SK-N-MC (cell line): ENCODE results near the gene WDR64.

ENCODE experiments used
- DNase-seq: peaks from one replicate; pipeline ENCODE4 v3.0.0-alpha.2; 2011; ENCODE audit warnings: low read depth, low spot score
- H3K27ac ChIP-seq: fragments of 200-600 bp; sonication (generic); 2 replicates; pipeline ENCODE4 v1.5.1; 2016; ENCODE audit warnings: mixed run types
- H3K36me3 ChIP-seq: fragments of 200-600 bp; sonication (generic); 2 replicates; pipeline ENCODE4 v1.6.1; 2017; ENCODE audit warnings: antibody characterized with exemption, low read length, mixed read lengths; ENCODE audit not compliant: insufficient read depth
- H3K4me3 ChIP-seq: fragments of 200-600 bp; sonication (generic); 2 replicates; pipeline ENCODE4 v1.5.1; 2016
- H3K9ac ChIP-seq: fragments of 200-600 bp; sonication (generic); 2 replicates; pipeline ENCODE4 v1.8.0; 2017; ENCODE audit warnings: mixed run types, mixed read lengths; ENCODE audit not compliant: insufficient read length
- H3K9me3 ChIP-seq: fragments of 200-600 bp; sonication (generic); 2 replicates; pipeline ENCODE4 v1.6.1; 2017; ENCODE audit warnings: low read depth, mild to moderate bottlenecking, antibody characterized with exemption, low read length, moderate library complexity, mixed read lengths
- EZH2 ChIP-seq: fragments of 200-600 bp; sonication (generic); IDR thresholded peaks from one replicate; pipeline ENCODE4 v1.6.1; 2017; ENCODE audit warnings: antibody characterized with exemption
- FOXP2 ChIP-seq: optimal IDR thresholded peaks from 2 replicates; pipeline ENCODE3; 2011; ENCODE audit warnings: mild to moderate bottlenecking, moderate library complexity; ENCODE audit not compliant: insufficient read depth; ENCODE audit errors: extremely low read length, control extremely low read depth
- POLR2AphosphoS5 ChIP-seq: IDR thresholded peaks from 2 replicates; pipeline ENCODE4 v1.6.1; 2012; ENCODE audit warnings: mild to moderate bottlenecking, low read depth, low read length, borderline replicate concordance

Gene WDR64

GRCh38 chr1:241637046-241637590 lies 15.0 kb upstream of the WDR64 start:
- Histone ChIP-seq H3K27ac (no peak overlapping the region), H3K9me3 (no peaks in the 10 kb centered on the region), H3K36me3 (peaks cover 45% of the 10 kb centered on the region), H3K9ac (no peak overlapping the region), H3K4me3 (peak overlapping the region; percentile 90)
- no peak for DNase-seq
- no peak for TF ChIP-seq FOXP2
- TF ChIP-seq EZH2 = no peak
- TF ChIP-seq POLR2AphosphoS5 = no peak

- Histone ChIP-seq H3K9me3 (no peaks in the 10 kb centered on the region), H3K27ac (no peak overlapping the region), H3K4me3 (peak overlapping the region; percentile 90), H3K9ac (peak overlapping the region; percentile 84), H3K36me3 (peaks cover 44% of the 10 kb centered on the region)
- no peak for DNase-seq
- no peak for TF ChIP-seq EZH2
- TF ChIP-seq FOXP2 = no peak
- no peak for TF ChIP-seq POLR2AphosphoS5
Observed at GRCh38 chr1:241637604-241638003, 14.5 kb upstream of the WDR64 start.

GRCh38 chr1:241638099-241638682 lies 13.9 kb upstream of the WDR64 start:
- no peak overlapping the region for H3K27ac ChIP-seq

DNA sequence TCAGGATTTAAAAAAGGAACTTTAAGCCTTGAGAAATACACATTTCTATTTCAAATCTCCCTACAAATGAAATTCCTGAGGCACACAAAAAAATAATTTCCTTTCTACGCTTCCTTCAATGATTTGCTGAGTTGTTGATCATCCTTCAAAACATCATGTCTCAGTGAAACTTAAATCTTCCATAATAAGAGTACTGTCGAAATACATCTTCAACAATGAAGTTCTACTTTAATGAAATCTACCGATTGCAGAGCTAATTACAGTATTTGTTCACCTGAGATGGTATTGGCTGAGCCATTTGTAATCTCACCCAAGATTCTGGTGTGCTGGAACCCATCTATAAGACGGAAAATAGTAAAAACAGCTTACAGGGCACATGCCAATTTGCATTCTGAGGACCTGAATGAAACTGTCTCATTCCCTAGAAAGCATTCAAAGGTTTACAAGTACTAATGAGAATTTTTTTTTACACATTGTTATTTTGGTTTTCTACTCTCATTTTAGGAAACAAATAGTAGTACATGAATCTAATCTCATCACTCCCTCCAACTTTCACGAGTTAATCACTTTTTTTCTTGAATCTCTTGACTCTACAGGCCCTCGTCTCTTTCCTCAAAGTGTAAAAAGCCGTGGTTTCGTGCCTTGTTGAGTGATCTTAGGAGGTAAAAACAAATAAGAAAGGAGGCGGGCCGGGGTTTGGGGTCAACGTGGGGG lies 13.0 kb upstream of the WDR64 start:
- Histone ChIP-seq H3K9ac (peak overlapping the region; percentile 84), H3K27ac (no peak overlapping the region), H3K36me3 (peaks cover 32% of the 10 kb centered on the region), H3K9me3 (no peaks in the 10 kb centered on the region), H3K4me3 (peak overlapping the region; percentile 90)
- TF ChIP-seq FOXP2 (no peak), EZH2 (no peak), POLR2AphosphoS5 (no peak)
- no peak for DNase-seq

More at GRCh38 chr1:241638099-241638682, 13.9 kb upstream of the WDR64 start:
- Histone ChIP-seq H3K9me3 (no peaks in the 10 kb centered on the region), H3K9ac (peak overlapping the region; percentile 84), H3K4me3 (peak overlapping the region; percentile 90), H3K36me3 (peaks cover 40% of the 10 kb centered on the region)
- no peak for TF ChIP-seq POLR2AphosphoS5
- no peak for TF ChIP-seq FOXP2
- no peak for TF ChIP-seq EZH2
- DNase-seq = no peak

- TF ChIP-seq FOXP2 = no peak
- peak; percentile 48; the same call in 1 of the 2 replicates for TF ChIP-seq POLR2AphosphoS5
- no peak for TF ChIP-seq EZH2
Observed at GRCh38 chr1:241639623-241640148, 12.4 kb upstream of the WDR64 start.

DNA sequence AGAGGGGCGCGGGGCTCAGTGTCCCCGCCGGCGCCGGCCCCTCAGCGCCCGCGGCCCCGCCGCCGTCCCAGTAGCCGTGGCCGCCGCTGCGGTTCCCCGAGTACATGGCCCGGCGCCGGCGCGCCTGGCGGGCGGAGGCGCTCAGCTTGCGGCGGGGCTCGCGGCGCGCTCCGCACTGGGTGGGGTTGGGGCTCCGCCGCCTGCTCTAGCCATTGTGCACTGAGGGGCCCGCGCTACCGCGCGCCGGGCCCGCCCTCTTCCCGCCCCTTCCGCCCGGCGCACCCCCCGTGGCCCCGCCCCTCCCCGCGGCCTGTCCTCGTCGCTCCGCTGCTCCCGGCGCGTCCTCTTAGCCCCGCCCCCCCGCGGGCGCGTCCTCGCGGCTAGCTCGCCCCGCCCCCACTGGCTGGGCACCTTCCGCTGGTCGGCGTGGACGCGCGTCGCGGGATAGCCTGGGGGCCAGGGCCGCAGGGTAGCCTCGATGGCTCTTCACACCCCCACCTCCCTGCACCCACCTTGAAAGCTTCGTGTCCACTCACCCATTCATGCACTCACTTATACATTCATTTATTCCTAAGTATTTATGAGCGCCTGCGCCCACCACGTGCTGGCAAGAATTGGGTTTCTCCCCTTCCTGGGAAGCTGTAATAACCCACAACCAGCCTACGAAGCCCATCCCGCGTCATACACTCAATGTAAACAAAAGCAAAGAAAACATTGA lies 11.8 kb upstream of the WDR64 start, which contains the start of the genes CHML and OPN3:
Gene CHML, minus strand, starts transcription at position 221 of the 718 bp plus-strand sequence. CDS start 4,603 bp downstream, outside the sequence.
Gene OPN3, minus strand, starts transcription at position 221 of the 718 bp plus-strand sequence. Its CDS starts 115 bp downstream, at position 106.
- TF ChIP-seq EZH2 = no peak
- TF ChIP-seq FOXP2 = no peak
- TF ChIP-seq POLR2AphosphoS5 = peak; percentile 50; the same call in 1 of the 2 replicates
- peak; percentile 20 for DNase-seq
- Histone ChIP-seq H3K9me3 (no peaks in the 10 kb centered on the region), H3K36me3 (peaks cover 20% of the 10 kb centered on the region), H3K9ac (peak within 1 kb of the TSS; percentile 84), H3K4me3 (peak within 1 kb of the TSS; percentile 90), H3K27ac (no peak within 1 kb of the TSS)

More at GRCh38 chr1:241639623-241640148, 12.4 kb upstream of the WDR64 start:
- Histone ChIP-seq H3K9me3 (no peaks in the 10 kb centered on the region), H3K36me3 (peaks cover 26% of the 10 kb centered on the region), H3K4me3 (peak overlapping the region; percentile 90), H3K9ac (peak overlapping the region; percentile 84), H3K27ac (no peak overlapping the region)
- no peak for DNase-seq

DNA sequence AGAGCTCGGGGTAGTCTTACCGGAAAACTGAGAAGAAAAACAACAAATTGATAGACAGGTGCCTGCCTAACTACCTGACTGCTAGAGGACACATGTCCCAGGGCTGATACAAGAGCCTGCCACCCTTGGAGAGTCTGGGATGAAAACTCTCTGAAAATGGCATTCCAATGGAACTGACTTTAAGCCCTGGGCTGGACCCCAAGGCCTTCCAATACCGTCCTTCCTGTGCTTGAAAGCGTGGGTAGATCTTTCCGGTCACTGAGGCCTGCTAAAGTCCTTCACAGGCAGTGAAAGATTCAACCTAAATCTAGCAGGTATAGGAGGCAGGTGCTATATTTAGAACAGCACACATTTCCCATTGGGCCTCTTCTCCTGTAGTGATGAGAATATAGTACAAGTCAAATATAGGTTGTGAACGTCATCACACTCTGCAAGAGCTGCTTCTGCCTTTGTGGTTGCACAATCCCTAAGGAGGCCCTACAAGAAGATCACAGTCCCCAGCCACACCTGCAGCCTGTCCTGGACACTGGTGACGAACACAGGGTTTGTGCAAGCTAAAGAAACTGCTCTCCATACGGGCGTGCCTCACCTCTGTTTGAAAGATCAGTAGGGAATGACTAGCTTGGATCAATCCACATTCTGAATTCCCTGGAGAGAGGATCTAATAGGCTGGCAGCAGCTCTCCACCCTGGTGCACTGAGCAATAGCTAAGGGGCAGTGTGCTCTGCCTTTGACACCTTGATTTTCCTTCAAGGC lies 11.0 kb upstream of the WDR64 start:
- H3K36me3 ChIP-seq = peaks cover 13% of the 10 kb centered on the region
- DNase-seq = no peak
- TF ChIP-seq POLR2AphosphoS5 (no peak), FOXP2 (no peak), EZH2 (no peak)
- H3K4me3 ChIP-seq = peak overlapping the region; percentile 90
- no peak overlapping the region for H3K27ac ChIP-seq
- H3K9me3 ChIP-seq = no peaks in the 10 kb centered on the region
- no peak overlapping the region for H3K9ac ChIP-seq
